GM04504 (cell line): ENCODE data around the gene PCDHGA5.
"Not testable (repeated sequence)": the region's sequence is repeated elsewhere in the genome, so short reads cannot be mapped to it uniquely, and the experiment has no call there.

Source experiments
- DNase-seq: peaks from one replicate; pipeline ENCODE4 v3.0.0-alpha.2; 2012; ENCODE audit warnings: low read depth

PCDHGA5 gene

DNA sequence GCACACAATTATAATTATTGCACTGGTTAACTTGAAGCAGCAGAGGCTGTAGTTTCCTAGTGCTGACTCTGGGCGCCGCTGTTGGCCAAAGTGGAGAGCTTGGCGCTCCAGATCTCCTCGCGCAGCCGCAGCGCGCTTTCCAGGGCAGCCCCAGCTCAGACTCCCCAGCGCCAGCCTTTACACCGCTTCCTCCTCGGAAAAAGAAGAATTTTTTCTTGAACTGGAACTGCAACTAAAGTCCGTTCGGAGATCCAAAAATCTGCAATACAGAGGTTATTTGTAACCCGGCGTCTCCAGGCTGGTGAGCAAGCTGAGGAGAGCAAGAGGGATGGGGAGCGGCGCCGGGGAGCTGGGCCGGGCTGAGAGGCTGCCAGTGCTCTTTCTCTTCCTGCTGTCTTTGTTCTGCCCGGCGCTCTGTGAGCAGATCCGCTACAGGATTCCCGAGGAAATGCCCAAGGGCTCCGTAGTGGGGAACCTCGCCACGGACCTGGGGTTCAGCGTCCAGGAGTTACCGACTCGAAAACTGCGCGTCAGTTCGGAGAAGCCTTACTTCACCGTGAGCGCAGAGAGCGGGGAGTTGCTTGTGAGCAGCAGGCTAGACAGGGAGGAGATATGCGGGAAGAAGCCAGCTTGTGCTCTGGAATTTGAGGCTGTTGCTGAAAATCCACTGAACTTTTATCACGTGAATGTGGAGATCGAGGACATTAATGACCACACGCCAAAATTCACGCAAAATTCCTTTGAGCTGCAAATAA, 23.8 kb downstream of the PCDHGA5 start, which contains the start of gene PCDHGB4:
PCDHGB4 (plus strand) TSS at position 142 of the 755 bp plus-strand sequence; CDS start at position 329, 187 bp downstream.
- not testable (repeated sequence) for DNase-seq

GRCh38 chr5:141388661-141389060, 24.7 kb downstream of the PCDHGA5 start:
- DNase-seq: no peak

DNA sequence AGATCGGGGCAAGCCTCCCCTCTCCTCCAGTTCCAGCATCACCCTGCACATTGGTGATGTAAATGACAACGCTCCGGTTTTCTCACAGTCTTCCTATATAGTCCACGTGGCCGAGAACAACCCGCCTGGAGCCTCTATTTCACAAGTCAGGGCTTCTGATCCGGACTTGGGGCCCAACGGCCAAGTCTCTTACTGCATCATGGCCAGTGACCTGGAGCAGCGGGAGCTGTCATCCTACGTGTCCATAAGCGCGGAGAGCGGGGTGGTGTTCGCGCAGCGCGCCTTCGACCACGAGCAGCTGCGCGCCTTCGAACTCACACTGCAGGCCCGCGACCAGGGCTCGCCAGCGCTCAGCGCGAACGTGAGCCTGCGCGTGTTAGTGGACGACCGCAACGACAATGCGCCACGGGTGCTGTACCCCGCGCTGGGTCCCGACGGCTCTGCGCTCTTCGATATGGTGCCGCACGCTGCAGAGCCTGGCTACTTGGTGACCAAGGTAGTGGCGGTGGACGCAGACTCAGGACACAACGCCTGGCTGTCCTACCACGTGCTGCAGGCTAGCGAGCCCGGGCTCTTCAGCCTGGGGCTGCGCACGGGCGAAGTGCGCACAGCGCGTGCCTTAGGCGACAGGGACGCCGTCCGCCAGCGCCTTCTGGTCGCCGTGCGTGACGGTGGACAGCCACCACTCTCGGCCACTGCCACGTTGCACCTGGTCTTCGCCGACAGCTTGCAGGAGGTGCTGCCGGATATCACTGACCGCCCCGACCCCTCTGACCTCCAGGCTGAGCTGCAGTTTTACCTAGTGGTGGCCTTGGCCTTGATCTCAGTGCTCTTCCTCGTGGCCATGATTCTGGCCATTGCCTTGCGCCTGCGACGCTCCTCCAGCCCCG, 25.4 kb downstream of the PCDHGA5 start:
- no peak for DNase-seq

GRCh38 chr5:141392429-141393198, 28.7 kb downstream of the PCDHGA5 start, which contains the start of gene PCDHGA8:
Gene PCDHGA8, plus strand, starts transcription at chr5:141392633. Its CDS starts 181 bp downstream, at chr5:141392814.
- no peak for DNase-seq

DNA sequence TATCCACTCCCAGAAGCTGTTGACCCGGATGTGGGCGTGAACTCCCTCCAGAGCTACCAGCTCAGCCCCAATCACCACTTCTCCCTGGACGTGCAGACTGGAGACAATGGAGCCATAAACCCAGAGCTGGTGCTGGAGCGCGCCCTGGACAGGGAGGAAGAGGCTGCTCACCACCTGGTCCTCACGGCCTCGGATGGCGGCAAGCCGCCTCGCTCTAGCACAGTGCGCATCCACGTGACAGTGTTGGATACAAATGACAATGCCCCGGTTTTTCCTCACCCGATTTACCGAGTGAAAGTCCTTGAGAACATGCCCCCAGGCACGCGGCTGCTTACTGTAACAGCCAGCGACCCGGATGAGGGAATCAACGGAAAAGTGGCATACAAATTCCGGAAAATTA, 29.3 kb downstream of the PCDHGA5 start:
- DNase-seq: no peak

- not testable (repeated sequence) for DNase-seq
These were observed 30.6 kb downstream of the PCDHGA5 start for GRCh38 chr5:141394401-141395187.

DNA sequence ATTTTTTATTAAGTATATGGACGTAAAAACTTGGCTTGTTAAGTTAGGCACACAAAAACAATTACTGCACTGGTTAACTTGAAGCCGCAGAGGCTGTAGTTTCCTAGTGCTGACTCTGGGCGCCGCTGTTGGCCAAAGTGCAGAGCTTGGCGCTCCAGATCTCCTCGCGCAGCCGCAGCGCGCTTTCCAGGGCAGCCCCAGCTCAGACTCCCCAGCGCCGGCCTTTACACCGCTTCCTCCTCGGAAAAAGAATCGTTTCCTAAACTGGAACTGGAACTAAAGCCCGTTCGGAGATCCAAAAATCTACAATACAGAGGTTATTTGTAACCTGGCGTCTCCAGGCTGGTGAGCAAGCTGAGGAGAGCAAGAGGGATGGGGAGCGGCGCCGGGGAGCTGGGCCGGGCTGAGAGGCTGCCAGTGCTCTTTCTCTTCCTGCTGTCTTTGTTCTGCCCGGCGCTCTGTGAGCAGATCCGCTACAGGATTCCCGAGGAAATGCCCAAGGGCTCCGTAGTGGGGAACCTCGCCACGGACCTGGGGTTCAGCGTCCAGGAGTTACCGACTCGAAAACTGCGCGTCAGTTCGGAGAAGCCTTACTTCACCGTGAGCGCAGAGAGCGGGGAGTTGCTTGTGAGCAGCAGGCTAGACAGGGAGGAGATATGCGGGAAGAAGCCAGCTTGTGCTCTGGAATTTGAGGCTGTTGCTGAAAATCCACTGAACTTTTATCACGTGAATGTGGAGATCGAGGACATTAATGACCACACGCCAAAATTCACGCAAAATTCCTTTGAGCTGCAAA, 34.0 kb downstream of the PCDHGA5 start, which contains the start of gene PCDHGB5:
PCDHGB5 (plus strand) TSS at position 192 of the 796 bp plus-strand sequence; CDS start at position 373, 181 bp downstream.
- DNase-seq: not testable (repeated sequence)

- DNase-seq: no peak
These were observed 34.6 kb downstream of the PCDHGA5 start for GRCh38 chr5:141398608-141399007.

- no peak for DNase-seq
These were observed 35.7 kb downstream of the PCDHGA5 start for GRCh38 chr5:141399555-141400258.

- DNase-seq: no peak
These were observed 38.7 kb downstream of the PCDHGA5 start, which contains the start of gene PCDHGA9 for GRCh38 chr5:141402553-141403243. Gene PCDHGA9, plus strand, starts transcription at chr5:141402778. Its CDS starts 175 bp downstream, at chr5:141402953.

GRCh38 chr5:141403387-141403786, 39.4 kb downstream of the PCDHGA5 start:
- no peak for DNase-seq

DNA sequence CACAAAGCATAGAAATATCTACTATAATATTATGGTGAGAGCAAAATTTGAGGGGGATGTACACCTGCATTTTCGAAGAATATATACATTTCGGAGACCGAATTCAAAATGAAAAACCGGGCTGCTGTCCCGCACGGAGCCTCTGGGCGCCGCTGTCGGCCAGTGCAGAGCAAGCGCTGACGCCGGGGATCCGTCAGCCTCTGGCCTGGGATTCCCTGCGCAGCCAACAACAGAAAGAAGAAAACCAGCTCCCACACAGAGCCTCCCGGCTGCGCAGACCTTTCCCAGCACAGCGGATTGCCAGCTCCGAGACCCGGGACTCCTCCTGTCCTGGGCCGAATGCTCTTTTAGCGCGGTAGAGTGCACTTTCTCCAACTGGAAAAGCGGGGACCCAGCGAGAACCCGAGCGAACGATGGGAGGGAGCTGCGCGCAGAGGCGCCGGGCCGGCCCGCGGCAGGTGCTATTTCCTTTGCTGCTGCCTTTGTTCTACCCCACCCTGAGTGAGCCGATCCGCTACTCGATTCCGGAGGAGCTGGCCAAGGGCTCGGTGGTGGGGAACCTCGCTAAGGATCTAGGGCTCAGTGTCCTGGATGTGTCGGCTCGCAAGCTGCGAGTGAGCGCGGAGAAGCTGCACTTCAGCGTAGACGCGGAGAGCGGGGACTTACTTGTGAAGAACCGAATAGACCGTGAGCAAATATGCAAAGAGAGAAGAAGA, 44.0 kb downstream of the PCDHGA5 start, which contains the start of gene PCDHGB6:
PCDHGB6 (plus strand) TSS at position 232 of the 716 bp plus-strand sequence; CDS start at position 414, 182 bp downstream.
- DNase-seq: not testable (repeated sequence)

- no peak for DNase-seq
These were observed 45.8 kb downstream of the PCDHGA5 start for GRCh38 chr5:141409598-141410306.

DNA sequence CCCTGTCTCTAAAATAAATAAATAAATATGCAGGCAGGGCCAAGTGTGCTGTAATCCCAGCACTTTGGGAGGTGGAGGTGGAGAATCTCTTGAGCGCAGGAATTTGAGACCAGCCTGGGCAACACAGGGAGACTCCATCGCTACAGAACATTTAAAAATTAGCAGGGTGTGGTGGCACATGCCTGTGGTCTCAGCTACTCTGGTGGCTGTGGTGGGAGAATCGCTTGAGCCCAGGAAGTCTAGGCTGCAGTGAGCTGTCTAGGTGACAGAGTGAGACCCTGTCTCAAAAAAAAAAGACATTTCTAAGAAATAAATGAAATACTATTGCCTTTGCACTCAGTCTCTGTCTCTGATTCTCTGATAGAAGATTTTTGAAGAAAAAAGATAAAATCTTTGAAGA, 47.6 kb downstream of the PCDHGA5 start:
- no peak for DNase-seq

DNA sequence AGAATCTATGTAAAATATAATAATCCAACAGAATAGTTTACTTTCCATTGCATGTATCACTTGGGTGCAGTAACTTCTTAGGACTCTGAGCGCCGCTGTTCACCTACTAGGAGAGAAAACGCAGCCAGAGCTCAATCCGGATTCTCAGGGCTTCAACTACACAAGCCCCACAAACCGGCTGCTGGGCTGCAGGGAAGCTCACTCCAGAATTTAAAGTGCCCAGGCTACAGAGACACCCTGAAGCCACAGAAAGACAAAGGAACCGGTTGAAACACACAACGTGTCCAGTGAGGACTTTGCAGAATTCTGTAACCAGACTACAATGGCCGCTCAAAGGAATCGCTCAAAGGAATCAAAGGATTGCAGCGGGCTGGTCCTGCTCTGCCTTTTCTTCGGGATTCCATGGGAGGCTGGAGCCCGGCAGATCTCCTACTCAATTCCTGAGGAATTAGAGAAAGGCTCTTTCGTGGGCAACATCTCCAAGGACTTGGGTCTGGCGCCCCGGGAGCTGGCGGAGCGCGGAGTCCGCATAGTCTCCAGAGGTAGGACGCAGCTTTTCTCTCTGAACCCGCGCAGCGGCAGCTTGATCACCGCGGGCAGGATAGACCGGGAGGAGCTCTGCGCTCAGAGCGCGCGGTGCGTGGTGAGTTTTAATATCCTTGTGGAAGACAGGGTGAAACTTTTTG, 49.0 kb downstream of the PCDHGA5 start, which contains the start of gene PCDHGA10:
PCDHGA10 (plus strand) TSS at position 134 of the 686 bp plus-strand sequence; CDS start at position 323, 189 bp downstream.
- DNase-seq: no peak

GRCh38 chr5:141413540-141414069, 49.6 kb downstream of the PCDHGA5 start:
- DNase-seq: no peak
